HL-60 (cell line): ENCODE results near the gene RNU6-7.

ENCODE experiments used
- DNase-seq, 2 experiments: peaks; one replicate each; pipeline ENCODE4 v3.0.0-alpha.2; 2010 to 2020; ENCODE audit warnings: low read depth in 1 of 2, low spot score in 1 of 2
- H3K27ac ChIP-seq: fragments of 250-450 bp; sonication (Bioruptor Pico); replicated peaks from 2 replicates; pipeline ENCODE4 v1.5.1; 2020; ENCODE audit warnings: mild to moderate bottlenecking, moderate library complexity
- H3K27me3 ChIP-seq: fragments of 250-450 bp; sonication (Bioruptor Pico); 2 replicates; pipeline ENCODE4 v1.5.1; 2021; ENCODE audit warnings: mild to moderate bottlenecking, moderate library complexity; ENCODE audit not compliant: insufficient read depth, poor library complexity, severe bottlenecking
- H3K4me3 ChIP-seq: replicated peaks from 2 replicates; pipeline ENCODE4 v1.5.1; 2011; ENCODE audit warnings: mild to moderate bottlenecking, control low read depth, low read length; ENCODE audit not compliant: insufficient read depth
- CTCF ChIP-seq: IDR thresholded peaks from one replicate; pipeline ENCODE4 v1.5.1; 2011; ENCODE audit warnings: low read length, control low read depth, inconsistent platforms; ENCODE audit not compliant: insufficient read depth
- GABPA ChIP-seq: IDR thresholded peaks from 2 replicates; pipeline ENCODE4 v1.6.1; 2012; ENCODE audit warnings: low read depth
- POLR2AphosphoS5 ChIP-seq: IDR thresholded peaks from 2 replicates; pipeline ENCODE4 v1.6.1; 2012; ENCODE audit warnings: low read depth
- REST ChIP-seq: IDR thresholded peaks from 2 replicates; pipeline ENCODE4 v1.6.1; 2012; ENCODE audit warnings: low read depth; ENCODE audit not compliant: insufficient replicate concordance
- SPI1 ChIP-seq: IDR thresholded peaks from 2 replicates; pipeline ENCODE4 v1.6.1; 2012; ENCODE audit warnings: low read depth, mild to moderate bottlenecking, borderline replicate concordance

Gene RNU6-7

GRCh38 chr14:32249371-32249770 is 47.5 kb downstream of the RNU6-7 start:
- H3K27ac ChIP-seq = no peak overlapping the region
- H3K27me3 ChIP-seq = no peaks in the 10 kb centered on the region
- H3K4me3 ChIP-seq = no peak overlapping the region
- DNase-seq = no peak
- no peak for TF ChIP-seq CTCF
- no peak for TF ChIP-seq SPI1
- TF ChIP-seq REST = no peak
- TF ChIP-seq GABPA = no peak
- TF ChIP-seq POLR2AphosphoS5 = no peak

GRCh38 chr14:32249780-32250179 is 47.9 kb downstream of the RNU6-7 start:
- DNase-seq = no peak
- TF ChIP-seq REST (no peak), POLR2AphosphoS5 (no peak), SPI1 (no peak), GABPA (no peak), CTCF (no peak)
- H3K4me3 ChIP-seq = no peak overlapping the region
- H3K27ac ChIP-seq = no peak overlapping the region
- no peaks in the 10 kb centered on the region for H3K27me3 ChIP-seq

- Histone ChIP-seq H3K27ac (no peak overlapping the region), H3K4me3 (no peak overlapping the region), H3K27me3 (no peaks in the 10 kb centered on the region)
- TF ChIP-seq REST = no peak
- no peak for TF ChIP-seq POLR2AphosphoS5
- no peak for TF ChIP-seq SPI1
- TF ChIP-seq GABPA = no peak
- no peak for TF ChIP-seq CTCF
- no peak for DNase-seq
These were observed 48.8 kb downstream of the RNU6-7 start for GRCh38 chr14:32250681-32251080.
